Retinal pigment epithelial cell (primary cell): ENCODE measurements around the gene SIRT7.

Experiments
- DNase-seq: peaks from one replicate; pipeline ENCODE4 v3.0.0-alpha.2; 2010; ENCODE audit warnings: low read depth
- H3K4me3 ChIP-seq: 2 replicates; pipeline ENCODE4 v1.5.1; 2011; ENCODE audit warnings: mild to moderate bottlenecking, low read length, control low read depth, moderate library complexity
- TF ChIP-seq, protein P1 (sequence below): conservative IDR thresholded peaks from 2 replicates; pipeline ENCODE4 v1.5.1; 2011; ENCODE audit warnings: low read depth, low read length, control low read depth, inconsistent platforms

Gene SIRT7

DNA sequence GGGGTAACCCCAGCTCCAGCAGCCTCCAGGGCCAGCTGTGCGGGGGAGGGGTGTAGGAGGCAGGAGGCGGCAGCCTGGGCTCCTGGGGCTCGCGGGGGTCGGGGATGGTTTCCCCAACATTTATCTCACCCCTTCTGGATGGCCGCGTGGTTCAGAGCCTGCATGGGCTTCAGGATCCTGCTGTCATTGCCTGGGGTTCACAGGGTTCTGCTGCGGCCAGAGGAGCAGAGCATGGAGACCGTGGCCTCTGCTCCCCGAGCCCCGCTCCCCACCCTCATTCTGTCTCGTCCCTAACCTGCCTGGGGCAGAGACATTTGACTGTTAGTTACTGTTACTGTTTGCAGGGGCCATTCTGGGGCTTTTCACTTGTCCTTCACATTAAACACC lies 24.2 kb upstream of the SIRT7 start:
- TF ChIP-seq, protein P1, sequence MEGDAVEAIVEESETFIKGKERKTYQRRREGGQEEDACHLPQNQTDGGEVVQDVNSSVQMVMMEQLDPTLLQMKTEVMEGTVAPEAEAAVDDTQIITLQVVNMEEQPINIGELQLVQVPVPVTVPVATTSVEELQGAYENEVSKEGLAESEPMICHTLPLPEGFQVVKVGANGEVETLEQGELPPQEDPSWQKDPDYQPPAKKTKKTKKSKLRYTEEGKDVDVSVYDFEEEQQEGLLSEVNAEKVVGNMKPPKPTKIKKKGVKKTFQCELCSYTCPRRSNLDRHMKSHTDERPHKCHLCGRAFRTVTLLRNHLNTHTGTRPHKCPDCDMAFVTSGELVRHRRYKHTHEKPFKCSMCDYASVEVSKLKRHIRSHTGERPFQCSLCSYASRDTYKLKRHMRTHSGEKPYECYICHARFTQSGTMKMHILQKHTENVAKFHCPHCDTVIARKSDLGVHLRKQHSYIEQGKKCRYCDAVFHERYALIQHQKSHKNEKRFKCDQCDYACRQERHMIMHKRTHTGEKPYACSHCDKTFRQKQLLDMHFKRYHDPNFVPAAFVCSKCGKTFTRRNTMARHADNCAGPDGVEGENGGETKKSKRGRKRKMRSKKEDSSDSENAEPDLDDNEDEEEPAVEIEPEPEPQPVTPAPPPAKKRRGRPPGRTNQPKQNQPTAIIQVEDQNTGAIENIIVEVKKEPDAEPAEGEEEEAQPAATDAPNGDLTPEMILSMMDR: no peak
- no peak overlapping the region for H3K4me3 ChIP-seq
- DNase-seq: no peak

DNA sequence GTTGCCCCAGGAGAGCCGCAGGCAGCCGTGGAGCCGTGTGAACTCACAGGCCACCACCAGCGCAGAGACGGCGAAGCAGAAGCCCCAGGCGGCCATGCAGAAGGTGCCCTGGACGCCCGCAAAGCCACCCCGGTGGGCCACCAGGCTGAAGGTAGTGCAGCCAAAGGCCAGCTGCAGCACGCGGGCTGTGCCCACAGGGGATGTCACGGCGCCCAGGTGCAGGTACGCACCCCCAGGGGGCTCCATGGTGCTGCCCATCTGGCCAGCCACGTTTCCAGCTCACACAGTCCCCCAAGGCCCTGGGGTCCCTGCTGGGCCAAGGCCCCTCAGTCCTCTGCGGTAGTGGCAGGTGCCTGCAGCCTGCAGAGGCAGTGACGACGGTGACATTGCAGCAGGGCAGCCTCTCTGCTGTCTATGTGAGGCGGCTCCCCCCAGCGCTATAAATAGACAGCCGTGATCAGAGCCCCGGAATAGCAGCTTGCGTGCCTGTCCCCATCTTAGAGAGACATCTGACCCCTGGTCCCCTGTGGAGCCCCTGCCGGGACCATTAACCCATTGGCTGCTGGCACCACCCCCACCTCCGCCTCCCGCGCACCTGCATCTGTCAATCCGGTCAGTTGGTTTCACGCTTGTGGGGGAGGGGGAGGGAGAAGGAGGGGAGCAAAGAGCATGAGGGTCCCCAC lies 23.6 kb upstream of the SIRT7 start:
- no peak for DNase-seq
- TF ChIP-seq, protein P1: no peak
- H3K4me3 ChIP-seq: no peak overlapping the region

- no peak overlapping the region for H3K4me3 ChIP-seq
- DNase-seq: no peak
- TF ChIP-seq, protein P1: no peak
These were observed 22.8 kb upstream of the SIRT7 start for GRCh38 chr17:81940538-81941483.

DNA sequence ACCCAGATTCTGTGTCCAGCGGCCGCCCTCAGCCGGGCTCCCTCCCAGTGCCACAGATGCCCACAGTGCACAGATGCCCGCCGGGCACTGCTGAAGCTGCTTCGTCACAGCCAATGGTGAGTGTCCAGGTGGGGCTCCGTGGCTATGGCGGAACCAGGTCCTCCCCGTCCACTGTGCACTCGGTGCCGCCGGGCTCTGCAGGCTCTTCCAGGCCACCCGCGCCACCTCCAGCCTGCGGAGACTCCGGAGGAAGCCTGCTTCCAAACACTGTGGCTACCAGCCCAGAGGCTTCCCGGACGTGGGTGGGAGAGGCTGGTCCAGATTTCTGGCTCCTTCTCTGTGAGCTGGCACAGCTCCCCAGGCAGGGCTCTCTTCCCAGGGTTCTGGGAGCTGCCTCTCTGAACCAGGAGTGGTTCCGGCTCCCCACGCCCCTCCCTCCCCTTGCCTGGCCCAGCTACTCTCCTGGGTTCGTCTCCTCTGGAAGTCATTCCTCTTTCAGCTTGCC lies 22.0 kb upstream of the SIRT7 start:
- H3K4me3 ChIP-seq: no peak overlapping the region
- TF ChIP-seq, protein P1: no peak
- DNase-seq: no peak

DNA sequence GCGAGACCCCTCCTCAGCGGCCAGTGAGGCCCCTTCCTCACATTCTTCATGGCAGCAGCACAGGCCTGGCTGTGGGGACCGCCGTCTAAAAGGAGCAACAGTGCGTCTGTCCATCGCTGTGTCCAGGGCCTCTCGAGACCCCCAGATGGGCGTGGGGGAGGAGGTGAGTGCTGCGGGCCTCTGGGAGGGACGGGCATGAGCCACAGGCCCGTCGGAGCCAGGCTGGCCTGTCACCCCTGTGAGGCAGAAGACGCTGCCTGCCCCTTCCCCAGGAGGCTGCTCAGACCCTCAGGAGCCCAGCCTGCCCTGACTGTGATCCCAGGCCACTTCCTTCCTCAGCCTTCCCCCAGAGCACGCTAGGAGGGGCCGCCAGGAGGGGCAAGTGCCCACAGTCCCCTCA lies 21.2 kb upstream of the SIRT7 start:
- no peak for DNase-seq

DNA sequence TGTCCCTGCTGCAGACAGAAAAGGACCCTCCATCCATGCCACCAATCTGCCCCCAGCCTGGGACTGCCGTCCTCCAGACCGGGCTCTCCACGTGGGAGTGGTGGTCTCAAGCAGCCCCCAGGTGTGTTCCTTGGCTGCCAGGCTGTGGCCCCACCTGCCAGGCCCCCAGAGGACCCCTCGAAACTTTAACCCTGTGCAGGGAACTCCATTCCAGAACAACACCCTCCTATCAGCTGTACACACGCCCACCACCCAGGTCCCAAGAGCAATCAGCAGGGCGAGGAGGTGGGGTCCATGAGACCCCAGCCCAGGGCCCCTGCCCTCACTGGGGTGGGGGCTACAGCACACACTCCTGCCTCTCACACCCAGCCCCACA lies 17.7 kb upstream of the SIRT7 start:
- DNase-seq: no peak
- TF ChIP-seq, protein P1: no peak
- no peak overlapping the region for H3K4me3 ChIP-seq

More for the DNA sequence above, 21.2 kb upstream of the SIRT7 start:
- TF ChIP-seq, protein P1: no peak
- no peak overlapping the region for H3K4me3 ChIP-seq
